OCI-LY7 (cell line): ENCODE results near the gene PLCB1.

Experiments used
- CTCF ChIP-seq: fragments of 200-600 bp; sonication (generic); conservative IDR thresholded peaks from 2 replicates; pipeline ENCODE4 v1.5.1; 2014; ENCODE audit warnings: mild to moderate bottlenecking, antibody characterized with exemption, low read length, moderate library complexity, mixed read lengths
- EZH2phosphoT487 ChIP-seq: fragments of 200-600 bp; sonication (generic); IDR thresholded peaks from 2 replicates; pipeline ENCODE4 v1.6.1; 2018; ENCODE audit warnings: low read depth, borderline replicate concordance, mild to moderate bottlenecking, mixed run types, antibody characterized with exemption, low read length, moderate library complexity, mixed read lengths

DNA sequence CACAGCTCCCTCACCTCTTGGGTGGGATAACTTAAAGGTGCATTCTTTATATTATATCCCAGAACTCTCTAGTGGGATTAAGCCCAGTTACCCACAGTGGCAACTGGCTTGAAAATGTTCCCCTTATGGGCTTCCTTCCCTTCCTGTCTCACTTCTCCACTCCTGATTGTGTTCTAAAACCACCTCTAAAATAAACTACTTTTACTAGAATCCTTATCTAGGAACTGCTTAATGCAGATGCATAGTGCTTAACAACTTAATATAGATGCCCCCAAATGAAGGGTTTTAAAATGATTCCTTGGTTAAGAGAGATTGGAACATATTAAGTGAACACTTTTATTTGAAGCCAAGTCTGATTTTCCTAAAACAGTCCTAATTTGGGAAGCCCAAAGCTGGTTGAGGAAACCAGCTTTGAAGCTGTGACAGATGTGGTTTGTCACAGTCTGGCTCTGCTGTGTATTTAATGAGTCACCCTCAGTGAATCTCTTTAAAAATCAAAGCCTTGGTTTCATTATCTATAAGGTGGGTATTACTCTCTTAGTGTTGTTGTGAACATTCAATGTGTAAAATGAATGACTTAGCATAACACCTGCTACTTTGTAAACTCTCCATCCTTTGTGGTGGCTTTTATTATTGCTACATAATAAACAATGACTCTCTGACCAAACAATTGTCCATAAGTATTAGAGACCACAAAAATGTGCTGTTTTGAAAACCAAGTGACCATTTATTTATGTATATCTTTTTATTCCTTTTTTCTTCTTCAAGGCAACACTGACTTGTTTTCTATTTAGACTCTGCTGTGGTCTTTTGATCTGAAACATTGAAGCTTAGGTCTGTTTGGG lies 24.4 kb downstream of the PLCB1 start:
- TF ChIP-seq CTCF (no peak), EZH2phosphoT487 (no peak)
